ENCODE results near the gene GRAMD4. TPM values are rescaled to one million over a fixed set of nuclear protein-coding genes. Genes with fewer than 3 reads are reported as not detected.
A peak's percentile ranks its signal among the peaks of the same experiment; 100 is the strongest.

GRAMD4 gene
- total RNA-seq, 3 donors from 2014 or later = 28.4 to 85.6 (median 61.0) TPM

DNA sequence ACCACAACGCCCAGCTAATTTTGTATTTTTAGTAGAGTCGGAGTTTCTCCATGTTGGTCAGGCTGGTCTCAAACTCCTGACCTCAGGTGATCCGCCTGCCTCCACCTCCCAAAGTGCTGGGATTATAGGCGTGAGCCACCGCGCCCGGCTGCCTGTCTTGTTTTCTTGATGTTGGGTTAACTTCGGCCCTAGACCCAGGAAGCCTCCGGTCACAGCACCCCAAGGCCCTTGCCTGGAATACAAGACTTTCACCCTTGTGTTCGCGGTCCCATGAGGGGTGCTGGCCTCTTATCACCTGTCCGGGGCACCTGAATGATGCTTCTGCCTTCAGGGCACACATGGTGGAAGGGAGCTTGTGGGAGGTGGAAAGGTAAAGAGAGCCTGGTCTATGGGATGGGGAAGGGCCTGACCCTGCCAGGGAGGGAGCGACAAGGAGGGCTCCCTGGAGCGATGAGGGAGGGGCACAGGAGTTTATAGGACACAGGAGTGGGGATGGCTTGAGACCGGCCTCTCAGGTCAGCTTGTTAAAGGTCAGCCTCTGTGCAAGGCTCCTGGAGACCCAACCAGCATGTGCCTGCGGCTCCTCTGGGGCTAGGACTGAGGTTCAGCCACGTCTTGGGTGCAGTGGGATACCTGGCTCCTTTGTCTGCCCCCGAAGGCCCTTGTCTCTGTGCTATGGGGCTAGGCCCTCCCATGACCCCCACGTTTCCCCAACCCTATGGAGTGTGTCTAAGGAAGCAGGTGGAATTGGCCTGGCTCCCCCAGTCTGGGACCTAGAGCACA lies 34.7 kb upstream of the GRAMD4 start:
- H3K27me3 ChIP-seq = no peaks in the 10 kb centered on the region
- no peak overlapping the region for H3K4me3 ChIP-seq
- intact Hi-C loops (cut with DNase I; ENCODE audit: low total_unique reads) = loop anchor here (10.0 kb wide), 1 partner anchor 89 kb away; no protein-coding TSS in a partner anchor
- no peaks in the 10 kb centered on the region for H3K4me1 ChIP-seq
- H3K27ac ChIP-seq = no peak overlapping the region
- TF ChIP-seq, protein P1, sequence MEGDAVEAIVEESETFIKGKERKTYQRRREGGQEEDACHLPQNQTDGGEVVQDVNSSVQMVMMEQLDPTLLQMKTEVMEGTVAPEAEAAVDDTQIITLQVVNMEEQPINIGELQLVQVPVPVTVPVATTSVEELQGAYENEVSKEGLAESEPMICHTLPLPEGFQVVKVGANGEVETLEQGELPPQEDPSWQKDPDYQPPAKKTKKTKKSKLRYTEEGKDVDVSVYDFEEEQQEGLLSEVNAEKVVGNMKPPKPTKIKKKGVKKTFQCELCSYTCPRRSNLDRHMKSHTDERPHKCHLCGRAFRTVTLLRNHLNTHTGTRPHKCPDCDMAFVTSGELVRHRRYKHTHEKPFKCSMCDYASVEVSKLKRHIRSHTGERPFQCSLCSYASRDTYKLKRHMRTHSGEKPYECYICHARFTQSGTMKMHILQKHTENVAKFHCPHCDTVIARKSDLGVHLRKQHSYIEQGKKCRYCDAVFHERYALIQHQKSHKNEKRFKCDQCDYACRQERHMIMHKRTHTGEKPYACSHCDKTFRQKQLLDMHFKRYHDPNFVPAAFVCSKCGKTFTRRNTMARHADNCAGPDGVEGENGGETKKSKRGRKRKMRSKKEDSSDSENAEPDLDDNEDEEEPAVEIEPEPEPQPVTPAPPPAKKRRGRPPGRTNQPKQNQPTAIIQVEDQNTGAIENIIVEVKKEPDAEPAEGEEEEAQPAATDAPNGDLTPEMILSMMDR (IDR thresholded peaks at IDR 0.05) = no peak
- TF ChIP-seq POLR2AphosphoS5 (IDR thresholded peaks at IDR 0.05) (no peak), POLR2A (IDR thresholded peaks at IDR 0.05) (no peak)
- no peaks in the 10 kb centered on the region for H3K9me3 ChIP-seq
- H3K36me3 ChIP-seq = no peaks in the 10 kb centered on the region
- DNase-seq (ENCODE audit: low spot score in 2 of 2) = no peak

DNA sequence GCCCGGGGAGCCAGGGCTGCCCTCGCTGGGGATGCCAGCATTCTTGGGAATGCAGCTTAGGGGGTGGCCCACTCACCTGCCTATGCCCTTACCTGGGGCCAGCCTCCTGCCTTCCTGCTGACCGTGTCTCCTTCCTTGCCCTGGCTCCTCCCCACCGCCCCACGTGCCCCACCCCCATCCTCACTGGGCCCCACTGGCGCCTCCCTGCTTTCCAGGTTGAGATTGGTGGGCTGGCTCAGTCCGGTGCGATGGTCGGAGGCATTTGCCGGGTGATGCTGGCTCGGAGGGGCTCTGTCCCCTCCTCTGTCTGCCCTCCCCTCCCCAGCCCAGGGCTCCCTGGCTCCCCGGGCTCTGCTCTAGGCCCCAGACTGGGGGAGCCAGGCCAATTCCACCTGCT lies 34.1 kb upstream of the GRAMD4 start:
- TF ChIP-seq POLR2A (IDR thresholded peaks at IDR 0.05) (no peak), POLR2AphosphoS5 (IDR thresholded peaks at IDR 0.05) (no peak)
- DNase-seq (ENCODE audit: low spot score in 2 of 2) = no peak
- no peak overlapping the region for H3K4me3 ChIP-seq
- no peaks in the 10 kb centered on the region for H3K27me3 ChIP-seq
- H3K4me1 ChIP-seq = no peaks in the 10 kb centered on the region
- no peak overlapping the region for H3K27ac ChIP-seq
- H3K9me3 ChIP-seq = no peaks in the 10 kb centered on the region
- intact Hi-C loops (cut with DNase I; ENCODE audit: low total_unique reads) = loop anchor here (10.0 kb wide), 1 partner anchor 89 kb away; no protein-coding TSS in a partner anchor
- H3K36me3 ChIP-seq = no peaks in the 10 kb centered on the region

DNA sequence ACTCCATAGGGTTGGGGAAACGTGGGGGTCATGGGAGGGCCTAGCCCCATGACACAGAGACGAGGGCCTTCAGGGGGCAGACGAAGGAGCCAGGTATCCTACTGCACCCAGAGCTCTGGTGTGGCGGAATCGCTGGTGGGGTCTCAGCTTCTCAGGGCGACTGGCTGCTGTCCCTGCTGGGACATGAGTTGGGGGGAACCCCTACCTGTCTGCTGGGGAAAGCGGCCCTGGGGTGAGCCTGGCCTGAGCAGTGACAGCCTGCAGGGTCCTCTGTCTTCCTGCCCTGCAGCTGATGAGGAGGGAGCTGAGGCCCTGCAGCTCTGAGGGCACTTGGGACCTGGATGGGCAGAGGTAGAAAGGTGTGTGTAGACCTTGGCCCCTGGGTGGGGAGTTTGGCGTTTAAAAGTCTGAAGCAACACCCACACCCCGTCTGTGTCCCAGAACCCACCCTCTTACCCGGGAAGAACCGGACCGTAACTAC lies 33.6 kb upstream of the GRAMD4 start:
- Histone ChIP-seq H3K27me3 (no peaks in the 10 kb centered on the region), H3K9me3 (no peaks in the 10 kb centered on the region), H3K4me1 (no peaks in the 10 kb centered on the region), H3K36me3 (no peaks in the 10 kb centered on the region), H3K4me3 (no peak overlapping the region), H3K27ac (no peak overlapping the region)
- no peak for DNase-seq (ENCODE audit: low spot score in 2 of 2)
- TF ChIP-seq POLR2A (IDR thresholded peaks at IDR 0.05) (no peak), POLR2AphosphoS5 (IDR thresholded peaks at IDR 0.05) (no peak)
- TF ChIP-seq, protein P1 (IDR thresholded peaks at IDR 0.05) = no peak
- intact Hi-C loops (cut with DNase I; ENCODE audit: low total_unique reads) = loop anchor here (10.0 kb wide), 1 partner anchor 88 kb away; no protein-coding TSS in a partner anchor

DNA sequence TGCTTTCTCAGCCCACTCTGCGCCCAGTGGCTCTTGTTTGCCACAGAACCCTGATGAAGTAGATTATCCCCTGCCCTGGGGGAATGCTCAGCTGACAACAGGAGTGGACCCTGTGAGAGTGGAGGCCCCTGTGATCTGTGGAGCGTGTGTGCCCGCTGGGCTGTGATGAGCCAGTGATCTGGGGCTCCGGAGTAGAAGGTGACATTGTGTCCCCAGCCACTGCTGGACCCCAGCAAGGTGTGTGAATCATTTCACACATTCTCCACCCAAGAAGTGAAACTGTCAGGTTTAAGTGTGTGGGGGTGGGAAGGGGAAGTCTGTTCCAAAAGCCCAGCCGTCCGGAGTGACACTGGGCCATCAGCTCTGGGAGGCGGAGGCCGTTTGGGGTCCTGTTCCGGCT lies 33.1 kb upstream of the GRAMD4 start:
- no peak for TF ChIP-seq POLR2A (IDR thresholded peaks at IDR 0.05)
- TF ChIP-seq, protein P1 (IDR thresholded peaks at IDR 0.05) = no peak
- no peak for TF ChIP-seq POLR2AphosphoS5 (IDR thresholded peaks at IDR 0.05)
- H3K4me3 ChIP-seq = peak overlapping the region in 1 of 3 donors; percentile 4
- H3K27ac ChIP-seq = no peak overlapping the region
- intact Hi-C loops (cut with DNase I; ENCODE audit: low total_unique reads) = loop anchor here (10.0 kb wide), 1 partner anchor 88 kb away; no protein-coding TSS in a partner anchor
- no peaks in the 10 kb centered on the region for H3K9me3 ChIP-seq
- no peak for DNase-seq (ENCODE audit: low spot score in 2 of 2)
- no peaks in the 10 kb centered on the region for H3K4me1 ChIP-seq
- no peaks in the 10 kb centered on the region for H3K27me3 ChIP-seq
- no peaks in the 10 kb centered on the region for H3K36me3 ChIP-seq

DNA sequence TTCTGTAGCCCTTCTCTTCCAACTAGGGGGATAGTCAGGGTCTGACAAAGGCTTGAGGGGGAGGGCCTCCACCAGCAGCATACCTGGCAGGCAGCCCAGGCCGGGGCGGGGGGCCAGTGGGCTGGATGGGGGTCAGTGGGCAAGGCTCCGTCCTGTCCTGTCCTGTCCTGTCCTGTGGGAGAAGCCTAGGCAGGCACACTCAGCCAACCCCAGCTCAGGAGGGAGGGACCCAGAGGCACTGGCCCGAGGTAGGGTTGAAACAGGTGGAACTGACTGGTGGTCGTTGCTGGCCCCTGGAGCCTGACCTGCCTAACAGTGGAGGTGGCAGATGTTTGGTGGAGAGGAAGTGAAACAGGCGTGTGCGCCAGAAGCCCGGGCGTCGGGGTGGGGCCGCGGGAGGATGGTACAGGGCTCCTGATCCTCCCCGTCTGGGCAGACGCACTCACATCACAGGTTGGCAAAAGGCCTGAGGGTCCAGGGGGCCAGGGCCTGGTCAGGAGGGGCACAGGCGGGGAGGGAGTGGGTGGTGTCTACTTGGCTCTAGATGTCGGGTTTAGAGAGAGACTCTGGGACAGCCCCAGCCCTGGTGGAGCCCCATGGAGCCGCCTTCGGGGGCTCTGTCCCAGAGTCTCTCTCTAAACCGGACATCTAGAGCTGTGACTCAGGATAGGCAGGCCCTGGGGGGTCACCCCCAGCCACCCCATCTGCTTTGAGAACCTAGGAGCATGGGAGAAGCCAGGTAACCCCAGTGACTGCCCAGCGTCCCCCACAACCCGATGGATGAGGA lies 32.5 kb upstream of the GRAMD4 start:
- peak overlapping the region in 1 of 3 donors; percentile 4 for H3K4me3 ChIP-seq
- no peak for DNase-seq (ENCODE audit: low spot score in 2 of 2)
- intact Hi-C loops (cut with DNase I; ENCODE audit: low total_unique reads) = loop anchor here (10.0 kb wide), 1 partner anchor 87 kb away; no protein-coding TSS in a partner anchor

More for the DNA sequence above, 32.5 kb upstream of the GRAMD4 start:
- Histone ChIP-seq H3K36me3 (no peaks in the 10 kb centered on the region), H3K27me3 (no peaks in the 10 kb centered on the region), H3K4me1 (no peaks in the 10 kb centered on the region), H3K27ac (no peak overlapping the region), H3K9me3 (no peaks in the 10 kb centered on the region)
- TF ChIP-seq POLR2AphosphoS5 (IDR thresholded peaks at IDR 0.05) = no peak
- TF ChIP-seq, protein P1 (IDR thresholded peaks at IDR 0.05) = no peak
- no peak for TF ChIP-seq POLR2A (IDR thresholded peaks at IDR 0.05)

Data from breast epithelium (tissue), 4 donors.